Measurements from ENCODE around the gene PXK.

Gene PXK

DNA sequence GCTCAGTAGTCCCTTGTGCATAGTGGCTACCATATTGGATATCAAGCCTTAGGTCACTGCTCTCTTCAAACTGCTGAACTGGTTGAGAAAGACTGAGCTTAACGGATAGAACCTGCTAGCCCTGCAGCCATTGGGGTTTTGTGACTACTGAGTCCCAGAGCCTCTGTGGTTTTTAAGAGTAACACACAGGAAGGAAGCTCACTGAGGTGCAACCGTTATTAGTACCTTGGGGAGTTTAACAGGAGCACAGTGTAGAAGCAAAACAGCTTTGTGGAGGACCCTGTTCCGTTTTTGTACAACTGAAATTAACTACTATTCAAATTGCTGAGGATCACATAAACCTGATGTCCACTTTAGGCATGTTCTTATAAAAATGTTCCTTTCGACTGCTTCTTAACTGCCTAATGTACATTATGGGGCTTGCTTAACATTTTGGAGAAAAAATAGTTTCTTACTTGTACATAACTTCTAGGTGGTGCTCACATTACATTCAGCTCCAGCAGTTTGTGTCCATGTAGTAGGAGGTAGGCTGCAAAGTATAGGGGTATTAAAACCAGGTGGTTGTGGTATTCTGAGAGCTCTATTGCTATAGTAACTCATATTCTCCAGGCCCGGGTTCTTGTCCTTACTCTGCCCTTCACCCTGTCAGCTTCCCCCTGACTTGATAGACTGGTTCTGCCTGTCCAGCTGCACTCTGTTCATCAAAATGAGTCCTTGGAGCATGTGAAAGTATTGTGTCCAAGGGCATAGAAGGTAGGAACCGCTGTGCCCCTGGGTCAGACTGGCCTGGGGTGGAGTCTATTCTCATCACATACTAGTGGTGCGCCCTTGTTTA is 17.3 kb downstream of the PXK start:
- FAIRE-seq, result no peak

DNA sequence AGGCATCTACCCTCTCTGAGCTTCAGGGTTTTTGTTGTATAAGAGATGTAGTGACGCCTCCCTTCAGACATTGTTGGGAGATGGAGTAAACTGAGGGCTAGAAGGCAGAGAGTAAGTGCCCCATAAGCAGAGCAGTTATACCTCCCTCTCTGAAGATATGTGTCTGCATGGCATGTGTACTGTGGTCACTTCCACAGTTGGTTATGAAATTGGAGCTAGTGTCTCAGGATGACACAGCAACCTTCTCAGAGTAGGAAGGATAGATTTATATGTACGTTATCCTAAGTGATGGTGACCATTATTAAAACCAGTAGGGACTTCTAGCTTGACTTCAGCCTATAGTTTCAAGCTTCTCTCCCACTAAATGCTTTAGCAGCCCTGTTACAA is 17.9 kb downstream of the PXK start:
- no peak for FAIRE-seq

DNA sequence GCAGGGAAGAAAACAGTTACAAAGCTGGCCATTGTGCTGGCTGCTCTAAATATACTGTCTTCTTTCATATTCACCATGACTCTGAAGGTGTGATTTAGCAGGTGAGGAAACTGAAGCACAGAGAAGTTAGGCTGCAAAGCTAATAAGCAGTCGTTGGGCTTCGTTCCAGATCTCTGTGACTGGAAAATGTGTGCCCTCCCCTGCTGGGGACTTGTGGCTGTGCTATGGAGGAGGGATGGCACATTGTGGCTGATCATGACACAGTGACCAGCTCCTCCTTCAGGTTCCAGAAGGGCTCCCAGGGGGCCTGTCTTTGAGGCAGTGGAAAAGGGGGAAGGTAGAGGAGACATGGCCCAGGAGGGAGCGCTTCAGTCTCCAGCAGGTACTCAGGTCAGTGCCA is 19.2 kb downstream of the PXK start:
- FAIRE-seq, result no peak

DNA sequence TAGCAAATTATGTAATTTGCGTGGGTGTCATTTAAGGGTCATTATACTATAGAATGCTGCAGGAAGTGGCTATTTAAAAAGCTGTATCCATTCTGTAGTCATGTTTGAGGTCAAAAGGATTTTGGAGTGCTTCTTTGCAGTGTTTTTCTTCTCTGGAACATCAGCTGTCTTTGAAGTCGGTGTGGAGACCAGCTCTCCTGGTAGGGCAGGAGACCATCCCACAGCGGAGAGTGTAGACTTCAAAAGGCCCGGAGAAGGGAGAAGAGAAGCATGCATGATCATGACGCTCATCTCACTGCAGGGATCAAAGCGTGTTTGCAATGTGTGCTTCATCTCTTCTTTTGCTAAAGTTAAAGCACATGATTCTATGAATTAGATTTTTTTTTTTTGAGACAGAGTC is 19.9 kb downstream of the PXK start:
- no peak for FAIRE-seq

DNA sequence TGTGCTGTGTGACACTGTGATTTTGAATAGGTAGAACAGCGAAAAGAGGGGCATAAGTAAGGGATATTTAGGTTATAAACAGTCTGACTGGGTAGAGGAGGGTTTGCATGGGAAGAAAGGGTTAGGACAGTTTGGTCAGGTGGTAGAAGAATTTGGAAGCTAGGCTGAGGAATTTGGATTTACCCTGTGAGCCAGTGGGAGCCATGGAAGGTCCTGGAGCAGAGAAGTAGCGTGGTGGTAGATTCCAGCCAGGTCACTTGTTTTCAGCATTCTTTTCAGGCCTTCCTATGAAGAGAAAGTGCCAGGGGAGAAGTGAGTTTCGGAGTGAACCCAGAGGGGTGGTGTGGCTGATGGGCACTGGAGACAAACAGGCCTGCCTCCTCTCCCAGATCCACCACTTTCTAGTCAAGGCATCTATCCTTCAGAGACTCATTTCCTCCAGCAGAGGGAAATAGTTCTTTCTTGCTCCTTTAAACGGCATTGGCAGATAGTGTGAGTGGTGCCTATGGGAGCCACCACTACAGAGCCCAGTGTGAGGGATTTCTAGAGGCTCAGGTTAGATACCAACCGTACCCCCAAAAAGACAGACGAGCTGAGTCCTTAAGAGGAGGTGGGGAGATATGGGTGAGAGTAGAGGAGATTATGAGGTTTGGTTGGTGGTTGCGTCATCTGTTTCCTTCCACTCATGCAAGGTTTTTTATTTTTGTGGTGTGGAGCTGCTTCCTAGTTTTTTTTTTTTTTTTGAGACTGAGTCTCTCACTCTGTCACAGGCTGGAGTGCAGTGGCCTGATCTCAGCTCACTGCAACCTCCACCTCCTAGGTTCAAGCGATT is 21.2 kb downstream of the PXK start:
- FAIRE-seq, result no peak

DNA sequence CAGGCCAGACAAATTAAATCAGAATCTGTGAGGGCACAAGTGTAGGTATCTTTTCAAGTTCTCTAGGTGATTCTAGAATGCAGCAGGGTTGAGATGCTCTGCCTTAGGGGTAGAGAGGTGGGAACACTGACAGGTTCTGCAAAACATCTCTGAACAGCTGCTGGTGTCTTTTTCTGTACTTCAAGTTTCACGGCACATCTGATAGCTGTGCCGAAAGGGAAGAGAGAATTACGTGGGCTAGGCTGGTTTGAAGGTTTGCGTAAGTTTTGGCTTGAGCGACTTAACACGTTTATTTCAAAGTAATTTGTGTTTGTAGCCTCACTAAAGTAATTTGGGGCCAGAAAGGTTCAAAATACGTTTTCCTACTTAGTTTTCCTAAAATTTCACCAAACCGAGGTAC is 22.5 kb downstream of the PXK start:
- FAIRE-seq, result no peak

GRCh38 chr3:58356054-58356453 is 23.4 kb downstream of the PXK start:
- FAIRE-seq, result no peak

DNA sequence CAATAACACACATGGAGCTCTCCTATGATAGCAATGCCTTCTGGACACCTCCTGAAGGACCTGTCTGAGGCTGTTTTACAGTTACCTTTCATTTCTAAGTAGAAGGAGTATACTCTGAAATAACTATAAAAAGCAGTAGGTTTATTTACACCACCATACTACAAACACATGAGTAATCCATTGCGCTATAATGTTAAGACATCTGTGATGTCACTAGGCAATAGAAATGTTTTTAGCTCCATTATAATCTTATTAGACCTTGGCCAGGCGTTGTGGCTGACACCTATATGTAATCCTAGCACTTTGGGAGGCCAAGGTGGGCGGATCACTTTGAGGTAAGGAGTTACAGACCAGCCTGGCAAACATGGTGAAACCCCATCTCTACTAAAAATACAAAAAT is 24.7 kb downstream of the PXK start:
- FAIRE-seq, result no peak

GRCh38 chr3:58358092-58358491 is 25.4 kb downstream of the PXK start:
- FAIRE-seq, result no peak

DNA sequence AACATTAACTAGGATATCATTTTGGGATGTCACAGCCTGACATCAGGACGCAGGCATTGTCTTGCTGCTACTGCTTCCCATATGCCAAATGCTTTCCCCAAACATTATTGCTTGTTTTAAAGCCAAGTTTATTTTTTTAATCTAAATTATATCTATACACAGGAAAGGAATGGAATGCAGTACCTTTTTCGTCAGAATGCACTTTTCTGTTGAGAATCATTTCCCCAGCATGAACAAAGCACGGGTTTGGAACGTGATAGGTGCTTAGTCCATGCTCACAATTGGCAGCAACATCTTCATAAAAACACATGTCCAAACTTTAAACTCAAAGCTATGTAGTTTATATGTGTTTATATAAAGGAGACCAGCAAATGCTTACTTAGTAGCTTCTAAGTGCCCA is 26.1 kb downstream of the PXK start:
- FAIRE-seq, result no peak

DNA sequence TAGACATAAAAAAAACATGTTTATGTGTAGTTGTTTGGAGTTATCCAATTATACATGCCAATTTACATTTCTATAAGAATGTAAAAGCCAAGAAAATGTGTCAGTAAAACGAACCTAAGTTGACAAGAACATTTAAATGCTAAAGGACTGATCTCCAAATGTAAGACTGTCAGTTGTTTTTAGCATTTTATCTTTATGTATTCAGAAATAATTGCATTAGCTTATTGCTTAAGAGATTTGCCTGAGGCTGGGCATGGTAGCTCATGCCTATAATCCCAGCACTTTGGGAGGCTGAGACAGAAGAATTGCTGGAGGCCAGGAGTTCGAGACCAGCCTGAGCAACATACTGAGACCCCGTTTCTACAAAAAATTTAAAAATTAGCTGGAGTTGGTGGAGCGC is 26.9 kb downstream of the PXK start:
- FAIRE-seq, result no peak

DNA sequence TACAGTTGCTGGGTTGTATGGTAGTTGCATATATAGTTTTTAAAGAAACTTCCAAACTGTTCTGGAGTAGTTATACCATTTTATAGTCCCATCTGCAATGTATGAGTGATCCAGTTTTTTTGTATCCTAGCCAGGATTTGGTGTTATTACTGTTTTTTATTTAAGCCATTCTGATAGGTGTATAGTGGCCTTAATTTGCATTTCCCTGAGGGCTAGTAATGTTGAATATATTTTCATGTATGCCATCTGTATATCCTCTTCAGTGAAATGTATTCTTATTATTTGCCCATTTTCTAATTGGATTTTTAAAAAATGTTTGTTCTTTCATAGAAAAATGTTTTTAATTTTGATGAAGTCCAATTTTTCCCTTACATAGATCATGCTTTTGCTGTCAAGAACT is 29.2 kb downstream of the PXK start:
- FAIRE-seq, result peak; percentile 50

GRCh38 chr3:58366699-58367098 is 34.0 kb downstream of the PXK start:
- FAIRE-seq, result no peak

- FAIRE-seq, result no peak
Observed at GRCh38 chr3:58369038-58369437, 36.3 kb downstream of the PXK start.

DNA sequence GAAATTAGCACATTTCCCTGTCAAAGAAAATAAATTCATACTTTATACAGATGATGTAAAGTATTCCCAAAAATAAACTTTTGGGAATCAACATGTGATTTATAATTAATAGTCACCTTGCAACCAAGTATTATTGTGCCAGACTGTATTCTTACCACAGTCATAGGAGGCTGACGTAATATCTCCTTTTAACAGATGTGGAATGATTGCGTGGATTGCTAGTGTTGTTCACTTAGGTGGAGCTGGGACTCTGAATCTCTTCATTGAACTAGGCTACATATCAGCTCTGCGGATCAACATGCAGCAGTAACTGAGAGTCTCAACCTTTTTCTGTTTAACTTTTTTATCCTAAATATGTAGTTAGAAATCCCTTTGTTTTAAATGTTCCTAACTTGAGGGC is 37.2 kb downstream of the PXK start:
- FAIRE-seq, result no peak

- no peak for FAIRE-seq
Observed at GRCh38 chr3:58370407-58370806, 37.7 kb downstream of the PXK start.

DNA sequence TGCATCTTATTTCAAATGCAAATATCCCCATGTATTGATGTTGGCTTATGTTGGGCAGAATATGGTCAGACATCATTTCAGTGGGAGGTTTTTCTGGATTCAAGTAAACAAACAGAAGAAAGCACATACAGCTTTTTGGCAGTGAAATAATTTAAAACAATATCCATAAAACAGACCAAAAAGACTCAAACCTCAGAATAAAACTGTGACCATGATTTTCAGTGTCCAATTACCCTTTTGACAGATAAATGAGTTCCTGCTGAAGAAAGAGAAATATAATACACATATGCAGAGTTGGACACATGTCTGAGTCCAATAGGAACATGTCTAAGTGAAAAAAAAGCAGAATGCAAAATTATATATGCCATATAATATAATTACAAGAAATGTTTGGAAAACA is 39.1 kb downstream of the PXK start:
- FAIRE-seq, result no peak

GRCh38 chr3:58375254-58375653 is 42.6 kb downstream of the PXK start:
- FAIRE-seq, result peak; percentile 54

DNA sequence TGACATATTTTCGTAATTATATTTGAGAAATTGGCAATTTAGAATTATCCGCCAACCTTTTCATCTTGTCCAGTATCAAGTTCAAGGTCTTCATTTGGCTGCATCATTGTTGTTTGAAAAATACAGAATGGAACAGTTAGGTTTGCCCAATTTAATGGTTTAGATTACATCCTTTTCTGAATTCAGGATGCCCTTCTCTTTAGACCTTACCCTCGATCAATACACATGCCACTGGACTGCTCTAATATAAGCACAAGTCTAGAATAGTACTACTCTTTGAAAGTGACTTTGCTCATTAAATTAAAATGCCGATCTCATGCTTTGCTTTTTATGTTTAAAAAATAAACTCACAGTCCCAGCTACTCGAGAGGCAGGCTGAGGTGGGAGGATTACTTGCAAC is 44.5 kb downstream of the PXK start:
- FAIRE-seq, result no peak

DNA sequence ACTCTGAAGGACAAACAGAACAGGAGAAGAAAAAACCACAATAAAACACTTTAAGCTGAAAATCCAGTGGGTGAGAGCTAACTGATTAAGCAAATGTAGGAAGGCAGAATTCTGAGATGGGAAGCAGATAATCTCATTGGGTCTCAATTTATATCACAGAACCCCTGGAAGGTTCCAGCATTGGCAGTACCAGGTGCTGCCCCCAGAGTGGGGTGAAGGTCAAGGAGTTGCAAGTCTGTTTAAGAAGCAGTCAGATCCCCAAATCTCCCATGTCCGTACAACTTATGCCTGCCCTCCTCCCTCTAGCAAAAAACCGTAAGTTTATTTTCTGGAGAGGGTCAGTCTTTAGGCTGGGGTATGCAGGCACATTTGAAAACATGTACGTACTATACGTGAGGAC is 45.1 kb downstream of the PXK start:
- no peak for FAIRE-seq

DNA sequence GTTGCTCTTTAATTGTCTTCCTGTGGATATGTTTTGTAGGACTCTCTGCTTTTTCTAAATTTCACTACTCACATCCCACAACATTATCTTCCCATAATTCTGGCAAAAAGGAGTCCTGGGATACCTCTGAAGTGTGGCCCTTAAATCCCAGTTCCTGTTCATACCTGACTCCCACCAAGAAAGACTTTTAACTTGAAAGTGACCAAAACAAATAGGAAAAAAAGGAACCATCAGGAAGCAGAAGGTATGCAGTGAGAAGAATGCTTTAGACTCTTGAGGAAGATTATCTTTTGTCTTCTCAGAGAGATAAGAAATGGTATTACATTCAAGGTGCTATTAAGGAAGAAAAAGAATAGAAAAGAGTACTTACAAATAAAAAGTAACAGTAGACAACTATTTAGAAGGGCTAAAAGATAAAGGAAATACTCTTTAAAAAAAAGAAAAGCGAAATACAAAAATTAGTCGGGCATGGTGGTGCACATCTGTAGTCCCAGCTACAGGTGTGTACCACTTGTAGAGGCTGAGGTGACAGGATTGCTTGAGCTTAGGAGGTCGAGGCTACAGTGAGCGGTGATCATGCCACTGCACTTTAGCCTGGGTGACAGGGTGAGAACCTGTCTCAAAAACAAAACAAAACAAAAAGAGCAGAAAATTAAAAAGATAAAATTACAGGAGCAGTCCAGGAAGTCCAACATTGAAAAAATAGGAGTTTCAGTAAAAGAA is 46.8 kb downstream of the PXK start:
- FAIRE-seq, result no peak

DNA sequence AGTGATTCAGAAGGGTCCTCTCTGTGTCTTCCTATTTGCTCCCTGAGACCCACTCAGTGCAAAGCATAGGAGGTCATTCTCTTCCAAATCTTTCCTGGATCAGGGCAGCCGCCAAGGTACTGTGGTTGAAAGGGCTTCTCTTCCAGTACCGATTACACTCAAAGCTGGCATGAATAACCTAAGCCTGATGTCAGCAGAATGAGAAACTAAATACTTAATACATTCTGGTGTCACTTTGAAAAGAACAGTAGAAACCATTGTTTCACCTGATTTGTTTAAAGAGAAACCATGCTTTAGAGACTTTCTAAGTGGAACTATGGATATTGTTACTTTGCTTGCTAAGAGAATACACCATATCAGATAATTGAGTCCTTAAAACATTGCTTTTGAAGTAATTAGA is 50.8 kb downstream of the PXK start:
- no peak for FAIRE-seq

DNA sequence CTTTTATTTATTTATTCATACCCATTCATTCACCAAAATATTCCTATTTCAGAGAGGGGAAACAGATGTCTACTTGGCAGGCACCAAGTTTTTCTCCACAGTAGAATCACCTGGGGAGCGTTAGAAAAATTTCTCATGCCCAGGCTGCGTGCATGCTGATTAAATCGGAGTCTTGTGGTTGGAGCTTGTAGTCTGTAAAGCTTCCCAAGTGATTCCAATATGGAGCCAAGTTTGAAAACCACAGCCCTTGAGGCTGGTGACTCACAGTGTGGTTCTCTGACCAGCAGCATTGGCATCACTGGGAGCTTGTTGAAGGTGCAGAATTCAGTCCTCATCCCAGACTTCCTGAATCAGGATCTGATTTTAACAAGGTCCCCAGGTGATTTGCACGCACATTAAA is 51.2 kb downstream of the PXK start:
- FAIRE-seq, result no peak

Data from endometrium (tissue), 2 donors.